Fibroblast of skin of right biceps (primary cell): ENCODE measurements around the gene OCIAD2.
"Not testable (repeated sequence)": the region's sequence is repeated elsewhere in the genome, so short reads cannot be mapped to it uniquely, and the experiment has no call there.

Source experiments
- DNase-seq: peaks from one replicate; pipeline ENCODE4 v3.0.0-alpha.2; 2013

The OCIAD2 gene

GRCh38 chr4:48905363-48906015, 1.1 kb downstream of the OCIAD2 start:
- DNase-seq, result peak; percentile 38

- DNase-seq, result peak; percentile 33
Observed at GRCh38 chr4:48904541-48905142, 1.9 kb downstream of the OCIAD2 start.

GRCh38 chr4:48904101-48904500, 2.5 kb downstream of the OCIAD2 start:
- DNase-seq, result no peak

GRCh38 chr4:48902266-48902665, 4.3 kb downstream of the OCIAD2 start:
- peak; percentile 26 for DNase-seq

- no peak for DNase-seq
Observed at GRCh38 chr4:48901196-48901595, 5.4 kb downstream of the OCIAD2 start.

- peak; percentile 29 for DNase-seq
Observed at GRCh38 chr4:48899950-48900349, 6.6 kb downstream of the OCIAD2 start.

- no peak for DNase-seq
Observed at GRCh38 chr4:48899432-48899749, 7.2 kb downstream of the OCIAD2 start.

GRCh38 chr4:48898733-48899431, 7.7 kb downstream of the OCIAD2 start:
- peak; percentile 36 for DNase-seq

GRCh38 chr4:48896845-48897244, 9.7 kb downstream of the OCIAD2 start:
- no peak for DNase-seq

GRCh38 chr4:48891028-48891619, 15.4 kb downstream of the OCIAD2 start:
- no peak for DNase-seq

- DNase-seq, result not testable (repeated sequence)
Observed at GRCh38 chr4:48889750-48890149, 16.8 kb downstream of the OCIAD2 start.

- not testable (repeated sequence) for DNase-seq
Observed at GRCh38 chr4:48881646-48882045, 24.9 kb downstream of the OCIAD2 start.

- DNase-seq, result no peak
Observed at GRCh38 chr4:48879561-48880442, 26.8 kb downstream of the OCIAD2 start.

- no peak for DNase-seq
Observed at GRCh38 chr4:48877827-48878535, 28.6 kb downstream of the OCIAD2 start.

- not testable (repeated sequence) for DNase-seq
Observed at GRCh38 chr4:48864696-48865095, 41.9 kb downstream of the OCIAD2 start.

- DNase-seq, result no peak
Observed at GRCh38 chr4:48863728-48864127, 42.8 kb downstream of the OCIAD2 start.

GRCh38 chr4:48862661-48863060, 43.9 kb downstream of the OCIAD2 start:
- peak; percentile 6 for DNase-seq

- no peak for DNase-seq
Observed at GRCh38 chr4:48862038-48862437, 44.5 kb downstream of the OCIAD2 start.

GRCh38 chr4:48858130-48858529, 48.4 kb downstream of the OCIAD2 start:
- DNase-seq, result no peak

- DNase-seq, result no peak
Observed at GRCh38 chr4:48854982-48855381, 51.6 kb downstream of the OCIAD2 start.

- DNase-seq, result no peak
Observed at GRCh38 chr4:48854395-48854683, 52.2 kb downstream of the OCIAD2 start.

- DNase-seq, result no peak
Observed at GRCh38 chr4:48853604-48854394, 52.8 kb downstream of the OCIAD2 start.
